K562 (cell line): Measurements from ENCODE around the gene ZNF267.
"Not testable (repeated sequence)": the region's sequence is repeated elsewhere in the genome, so short reads cannot be mapped to it uniquely, and the experiment has no call there.

Experiments
- ELF1 ChIP-seq: fragments of 200-800 bp; sonication (Bioruptor generic); IDR thresholded peaks from 2 replicates; pipeline ENCODE4 v1.6.1; 2016; ENCODE audit warnings: missing genetic modification characterization, missing compliant biosample characterization
- NR2C2 ChIP-seq, 2 experiments: fragments of 200-800 bp in 1 of 2; sonication (Bioruptor generic) in 1 of 2; sonication (generic) in 1 of 2; formaldehyde crosslinking in 1 of 2; IDR thresholded peaks; 2 replicates each; pipeline versions ENCODE4 v1.6.1 to v1.8.0; 2016 to 2022; ENCODE audit warnings: mild to moderate bottlenecking in 1 of 2, missing compliant biosample characterization in 1 of 2, missing genetic modification characterization in 1 of 2, missing genetic modification reagents in 1 of 2
- NRF1 ChIP-seq, 2 experiments: fragments of 450-650 bp; IDR thresholded peaks in 1 of 2; conservative IDR thresholded peaks in 1 of 2; 2 replicates each; pipeline ENCODE4 v1.6.1; 2014; ENCODE audit warnings: mild to moderate bottlenecking in 2 of 2
- POLR2A ChIP-seq: fragments of 450-650 bp; conservative IDR thresholded peaks from 2 replicates; pipeline ENCODE4 v1.6.1; 2016
- SRF ChIP-seq, 2 experiments: fragments of 250-450, 450-650 bp in 1 of 2; sonication (Bioruptor Pico) in 1 of 2; sonication (generic) in 1 of 2; formaldehyde crosslinking; IDR thresholded peaks; 2 replicates each; pipeline versions ENCODE4 v1.5.0 to v1.5.1; 2020 to 2022; ENCODE audit warnings: mild to moderate bottlenecking in 1 of 2, missing genetic modification reagents in 1 of 2
- ZNF778 ChIP-seq: fragments of 450-650 bp; formaldehyde crosslinking; IDR thresholded peaks from 2 replicates; pipeline ENCODE4 v1.4.0; 2020; ENCODE audit warnings: mild to moderate bottlenecking, moderate library complexity
- TF ChIP-seq, protein P1 (sequence below): IDR thresholded peaks from 3 replicates; pipeline ENCODE4 v1.6.1; 2011; ENCODE audit warnings: borderline replicate concordance, mild to moderate bottlenecking, moderate library complexity; ENCODE audit not compliant: insufficient read length; ENCODE audit errors: extremely low read depth
- TF ChIP-seq, protein P2 (sequence below): IDR thresholded peaks from 3 replicates; pipeline ENCODE4 v1.6.1; 2011; ENCODE audit warnings: borderline replicate concordance, mild to moderate bottlenecking; ENCODE audit not compliant: insufficient read length, insufficient read depth
- TF ChIP-seq, protein P3 (sequence below): fragments of 250-450 bp; sonication (Bioruptor Pico); IDR thresholded peaks from 2 replicates; pipeline ENCODE4 v1.4.0; 2020
- TF ChIP-seq, protein P4 (sequence below): IDR thresholded peaks from 2 replicates; pipeline ENCODE4 v1.6.1; 2012; ENCODE audit warnings: low read depth, low read length, improper control_type of control experiment, borderline replicate concordance
- TF ChIP-seq, protein P5 (sequence below): sonication (generic); formaldehyde crosslinking; IDR thresholded peaks from 2 replicates; pipeline ENCODE4 v1.8.0; 2022; ENCODE audit warnings: mild to moderate bottlenecking, missing genetic modification reagents

DNA sequence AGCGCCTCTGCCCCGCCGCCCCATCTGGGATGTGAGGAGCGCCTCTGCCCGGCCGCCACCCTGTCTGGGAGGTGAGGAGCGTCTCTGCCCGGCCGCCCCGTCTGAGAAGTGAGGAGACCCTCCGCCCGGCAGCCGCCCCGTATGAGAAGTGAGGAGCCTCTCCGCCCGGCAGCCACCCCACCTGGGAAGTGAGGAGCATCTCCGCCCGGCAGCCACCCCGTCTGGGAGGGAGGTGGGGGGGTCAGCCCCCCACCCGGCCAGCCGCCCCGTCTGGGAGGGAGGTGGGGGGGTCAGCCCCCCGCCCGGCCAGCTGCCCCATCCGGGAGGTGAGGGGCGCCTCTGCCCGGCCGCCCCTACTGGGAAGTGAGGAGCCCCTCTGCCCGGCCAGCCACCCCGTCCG, 37.2 kb upstream of the ZNF267 start:
- not testable (repeated sequence) for TF ChIP-seq NR2C2 (CRISPR knock-in tag; IDR thresholded peaks at IDR 0.05); NR2C2 (tag; IDR thresholded peaks at IDR 0.05); NRF1 (conservative IDR thresholded peaks at IDR 0.05 in 1 of 2, IDR thresholded peaks at IDR 0.05 in 1 of 2); ELF1 (tag); SRF (CRISPR knock-in tag; IDR thresholded peaks at IDR 0.05); POLR2A; ZNF778 (CRISPR knock-in tag)
- TF ChIP-seq, protein P1, sequence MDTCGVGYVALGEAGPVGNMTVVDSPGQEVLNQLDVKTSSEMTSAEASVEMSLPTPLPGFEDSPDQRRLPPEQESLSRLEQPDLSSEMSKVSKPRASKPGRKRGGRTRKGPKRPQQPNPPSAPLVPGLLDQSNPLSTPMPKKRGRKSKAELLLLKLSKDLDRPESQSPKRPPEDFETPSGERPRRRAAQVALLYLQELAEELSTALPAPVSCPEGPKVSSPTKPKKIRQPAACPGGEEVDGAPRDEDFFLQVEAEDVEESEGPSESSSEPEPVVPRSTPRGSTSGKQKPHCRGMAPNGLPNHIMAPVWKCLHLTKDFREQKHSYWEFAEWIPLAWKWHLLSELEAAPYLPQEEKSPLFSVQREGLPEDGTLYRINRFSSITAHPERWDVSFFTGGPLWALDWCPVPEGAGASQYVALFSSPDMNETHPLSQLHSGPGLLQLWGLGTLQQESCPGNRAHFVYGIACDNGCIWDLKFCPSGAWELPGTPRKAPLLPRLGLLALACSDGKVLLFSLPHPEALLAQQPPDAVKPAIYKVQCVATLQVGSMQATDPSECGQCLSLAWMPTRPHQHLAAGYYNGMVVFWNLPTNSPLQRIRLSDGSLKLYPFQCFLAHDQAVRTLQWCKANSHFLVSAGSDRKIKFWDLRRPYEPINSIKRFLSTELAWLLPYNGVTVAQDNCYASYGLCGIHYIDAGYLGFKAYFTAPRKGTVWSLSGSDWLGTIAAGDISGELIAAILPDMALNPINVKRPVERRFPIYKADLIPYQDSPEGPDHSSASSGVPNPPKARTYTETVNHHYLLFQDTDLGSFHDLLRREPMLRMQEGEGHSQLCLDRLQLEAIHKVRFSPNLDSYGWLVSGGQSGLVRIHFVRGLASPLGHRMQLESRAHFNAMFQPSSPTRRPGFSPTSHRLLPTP: not testable (repeated sequence)
- TF ChIP-seq, protein P2, sequence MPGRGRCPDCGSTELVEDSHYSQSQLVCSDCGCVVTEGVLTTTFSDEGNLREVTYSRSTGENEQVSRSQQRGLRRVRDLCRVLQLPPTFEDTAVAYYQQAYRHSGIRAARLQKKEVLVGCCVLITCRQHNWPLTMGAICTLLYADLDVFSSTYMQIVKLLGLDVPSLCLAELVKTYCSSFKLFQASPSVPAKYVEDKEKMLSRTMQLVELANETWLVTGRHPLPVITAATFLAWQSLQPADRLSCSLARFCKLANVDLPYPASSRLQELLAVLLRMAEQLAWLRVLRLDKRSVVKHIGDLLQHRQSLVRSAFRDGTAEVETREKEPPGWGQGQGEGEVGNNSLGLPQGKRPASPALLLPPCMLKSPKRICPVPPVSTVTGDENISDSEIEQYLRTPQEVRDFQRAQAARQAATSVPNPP: not testable (repeated sequence)
- TF ChIP-seq, protein P3, sequence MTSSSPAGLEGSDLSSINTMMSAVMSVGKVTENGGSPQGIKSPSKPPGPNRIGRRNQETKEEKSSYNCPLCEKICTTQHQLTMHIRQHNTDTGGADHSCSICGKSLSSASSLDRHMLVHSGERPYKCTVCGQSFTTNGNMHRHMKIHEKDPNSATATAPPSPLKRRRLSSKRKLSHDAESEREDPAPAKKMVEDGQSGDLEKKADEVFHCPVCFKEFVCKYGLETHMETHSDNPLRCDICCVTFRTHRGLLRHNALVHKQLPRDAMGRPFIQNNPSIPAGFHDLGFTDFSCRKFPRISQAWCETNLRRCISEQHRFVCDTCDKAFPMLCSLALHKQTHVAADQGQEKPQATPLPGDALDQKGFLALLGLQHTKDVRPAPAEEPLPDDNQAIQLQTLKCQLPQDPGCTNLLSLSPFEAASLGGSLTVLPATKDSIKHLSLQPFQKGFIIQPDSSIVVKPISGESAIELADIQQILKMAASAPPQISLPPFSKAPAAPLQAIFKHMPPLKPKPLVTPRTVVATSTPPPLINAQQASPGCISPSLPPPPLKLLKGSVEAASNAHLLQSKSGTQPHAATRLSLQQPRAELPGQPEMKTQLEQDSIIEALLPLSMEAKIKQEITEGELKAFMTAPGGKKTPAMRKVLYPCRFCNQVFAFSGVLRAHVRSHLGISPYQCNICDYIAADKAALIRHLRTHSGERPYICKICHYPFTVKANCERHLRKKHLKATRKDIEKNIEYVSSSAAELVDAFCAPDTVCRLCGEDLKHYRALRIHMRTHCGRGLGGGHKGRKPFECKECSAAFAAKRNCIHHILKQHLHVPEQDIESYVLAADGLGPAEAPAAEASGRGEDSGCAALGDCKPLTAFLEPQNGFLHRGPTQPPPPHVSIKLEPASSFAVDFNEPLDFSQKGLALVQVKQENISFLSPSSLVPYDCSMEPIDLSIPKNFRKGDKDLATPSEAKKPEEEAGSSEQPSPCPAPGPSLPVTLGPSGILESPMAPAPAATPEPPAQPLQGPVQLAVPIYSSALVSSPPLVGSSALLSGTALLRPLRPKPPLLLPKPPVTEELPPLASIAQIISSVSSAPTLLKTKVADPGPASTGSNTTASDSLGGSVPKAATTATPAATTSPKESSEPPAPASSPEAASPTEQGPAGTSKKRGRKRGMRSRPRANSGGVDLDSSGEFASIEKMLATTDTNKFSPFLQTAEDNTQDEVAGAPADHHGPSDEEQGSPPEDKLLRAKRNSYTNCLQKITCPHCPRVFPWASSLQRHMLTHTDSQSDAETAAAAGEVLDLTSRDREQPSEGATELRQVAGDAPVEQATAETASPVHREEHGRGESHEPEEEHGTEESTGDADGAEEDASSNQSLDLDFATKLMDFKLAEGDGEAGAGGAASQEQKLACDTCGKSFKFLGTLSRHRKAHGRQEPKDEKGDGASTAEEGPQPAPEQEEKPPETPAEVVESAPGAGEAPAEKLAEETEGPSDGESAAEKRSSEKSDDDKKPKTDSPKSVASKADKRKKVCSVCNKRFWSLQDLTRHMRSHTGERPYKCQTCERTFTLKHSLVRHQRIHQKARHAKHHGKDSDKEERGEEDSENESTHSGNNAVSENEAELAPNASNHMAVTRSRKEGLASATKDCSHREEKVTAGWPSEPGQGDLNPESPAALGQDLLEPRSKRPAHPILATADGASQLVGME (CRISPR knock-in tag): not testable (repeated sequence)
- TF ChIP-seq, protein P4, sequence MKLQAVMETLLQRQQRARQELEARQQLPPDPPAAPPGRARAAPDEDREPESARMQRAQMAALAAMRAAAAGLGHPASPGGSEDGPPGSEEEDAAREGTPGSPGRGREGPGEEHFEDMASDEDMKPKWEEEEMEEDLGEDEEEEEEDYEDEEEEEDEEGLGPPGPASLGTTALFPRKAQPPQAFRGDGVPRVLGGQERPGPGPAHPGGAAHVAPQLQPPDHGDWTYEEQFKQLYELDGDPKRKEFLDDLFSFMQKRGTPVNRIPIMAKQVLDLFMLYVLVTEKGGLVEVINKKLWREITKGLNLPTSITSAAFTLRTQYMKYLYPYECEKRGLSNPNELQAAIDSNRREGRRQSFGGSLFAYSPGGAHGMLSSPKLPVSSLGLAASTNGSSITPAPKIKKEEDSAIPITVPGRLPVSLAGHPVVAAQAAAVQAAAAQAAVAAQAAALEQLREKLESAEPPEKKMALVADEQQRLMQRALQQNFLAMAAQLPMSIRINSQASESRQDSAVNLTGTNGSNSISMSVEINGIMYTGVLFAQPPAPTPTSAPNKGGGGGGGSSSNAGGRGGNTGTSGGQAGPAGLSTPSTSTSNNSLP: not testable (repeated sequence)
- TF ChIP-seq, protein P5, sequence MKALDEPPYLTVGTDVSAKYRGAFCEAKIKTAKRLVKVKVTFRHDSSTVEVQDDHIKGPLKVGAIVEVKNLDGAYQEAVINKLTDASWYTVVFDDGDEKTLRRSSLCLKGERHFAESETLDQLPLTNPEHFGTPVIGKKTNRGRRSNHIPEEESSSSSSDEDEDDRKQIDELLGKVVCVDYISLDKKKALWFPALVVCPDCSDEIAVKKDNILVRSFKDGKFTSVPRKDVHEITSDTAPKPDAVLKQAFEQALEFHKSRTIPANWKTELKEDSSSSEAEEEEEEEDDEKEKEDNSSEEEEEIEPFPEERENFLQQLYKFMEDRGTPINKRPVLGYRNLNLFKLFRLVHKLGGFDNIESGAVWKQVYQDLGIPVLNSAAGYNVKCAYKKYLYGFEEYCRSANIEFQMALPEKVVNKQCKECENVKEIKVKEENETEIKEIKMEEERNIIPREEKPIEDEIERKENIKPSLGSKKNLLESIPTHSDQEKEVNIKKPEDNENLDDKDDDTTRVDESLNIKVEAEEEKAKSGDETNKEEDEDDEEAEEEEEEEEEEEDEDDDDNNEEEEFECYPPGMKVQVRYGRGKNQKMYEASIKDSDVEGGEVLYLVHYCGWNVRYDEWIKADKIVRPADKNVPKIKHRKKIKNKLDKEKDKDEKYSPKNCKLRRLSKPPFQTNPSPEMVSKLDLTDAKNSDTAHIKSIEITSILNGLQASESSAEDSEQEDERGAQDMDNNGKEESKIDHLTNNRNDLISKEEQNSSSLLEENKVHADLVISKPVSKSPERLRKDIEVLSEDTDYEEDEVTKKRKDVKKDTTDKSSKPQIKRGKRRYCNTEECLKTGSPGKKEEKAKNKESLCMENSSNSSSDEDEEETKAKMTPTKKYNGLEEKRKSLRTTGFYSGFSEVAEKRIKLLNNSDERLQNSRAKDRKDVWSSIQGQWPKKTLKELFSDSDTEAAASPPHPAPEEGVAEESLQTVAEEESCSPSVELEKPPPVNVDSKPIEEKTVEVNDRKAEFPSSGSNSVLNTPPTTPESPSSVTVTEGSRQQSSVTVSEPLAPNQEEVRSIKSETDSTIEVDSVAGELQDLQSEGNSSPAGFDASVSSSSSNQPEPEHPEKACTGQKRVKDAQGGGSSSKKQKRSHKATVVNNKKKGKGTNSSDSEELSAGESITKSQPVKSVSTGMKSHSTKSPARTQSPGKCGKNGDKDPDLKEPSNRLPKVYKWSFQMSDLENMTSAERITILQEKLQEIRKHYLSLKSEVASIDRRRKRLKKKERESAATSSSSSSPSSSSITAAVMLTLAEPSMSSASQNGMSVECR (CRISPR knock-in tag): not testable (repeated sequence)
